OCI-LY3 (cell line): ENCODE data around the gene S1PR2.

ENCODE experiments used
- EZH2phosphoT487 ChIP-seq: fragments of 200-600 bp; shearing (Covaris generic); IDR thresholded peaks from 2 replicates; pipeline ENCODE4 v1.6.1; 2018; ENCODE audit warnings: antibody characterized with exemption, mixed run types, low read depth
- TF ChIP-seq, protein P1 (sequence below): fragments of 200-600, 300-600 bp; sonication (generic); IDR thresholded peaks from 2 replicates; pipeline ENCODE4 v1.5.1; 2014; ENCODE audit warnings: antibody characterized with exemption, low read length, low read depth

DNA sequence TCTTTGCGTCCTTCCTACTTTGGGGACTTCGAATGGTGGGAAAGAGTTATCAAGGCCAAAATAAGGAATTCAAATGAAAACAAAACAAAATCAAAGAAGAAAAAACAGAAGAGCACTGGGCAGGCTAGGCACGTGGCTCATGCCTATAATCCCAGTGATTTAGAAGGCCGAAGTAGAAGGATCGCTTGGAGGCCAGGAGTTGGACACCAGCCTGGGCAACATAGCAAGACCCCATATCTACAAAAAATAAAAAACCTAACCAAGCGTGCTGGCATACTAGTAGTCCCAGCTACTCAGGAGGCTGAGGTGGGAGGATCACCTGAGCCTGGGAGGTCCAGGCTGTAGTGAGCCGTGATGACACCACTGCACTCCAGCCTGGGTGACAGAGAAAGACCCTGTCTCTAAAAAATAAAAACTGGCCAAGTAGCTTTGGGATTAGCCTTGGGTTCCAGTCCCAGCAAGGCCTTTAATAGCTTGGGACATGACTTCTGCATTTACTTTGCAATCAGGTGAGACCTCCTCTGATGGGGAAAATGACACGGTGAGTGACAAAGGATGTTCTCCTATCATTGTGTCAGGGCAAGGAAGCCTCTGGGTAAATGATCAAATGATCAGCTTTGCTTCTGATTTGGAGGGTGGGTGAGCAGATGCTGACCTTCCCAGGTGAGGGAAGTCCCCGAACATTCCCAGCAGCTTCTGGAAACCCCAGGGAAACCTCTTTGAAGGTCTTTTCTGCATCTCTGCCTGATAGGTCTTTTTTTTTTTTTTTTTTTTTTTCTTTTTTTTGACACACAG is 46.9 kb upstream of the S1PR2 start:
- TF ChIP-seq, protein P1, sequence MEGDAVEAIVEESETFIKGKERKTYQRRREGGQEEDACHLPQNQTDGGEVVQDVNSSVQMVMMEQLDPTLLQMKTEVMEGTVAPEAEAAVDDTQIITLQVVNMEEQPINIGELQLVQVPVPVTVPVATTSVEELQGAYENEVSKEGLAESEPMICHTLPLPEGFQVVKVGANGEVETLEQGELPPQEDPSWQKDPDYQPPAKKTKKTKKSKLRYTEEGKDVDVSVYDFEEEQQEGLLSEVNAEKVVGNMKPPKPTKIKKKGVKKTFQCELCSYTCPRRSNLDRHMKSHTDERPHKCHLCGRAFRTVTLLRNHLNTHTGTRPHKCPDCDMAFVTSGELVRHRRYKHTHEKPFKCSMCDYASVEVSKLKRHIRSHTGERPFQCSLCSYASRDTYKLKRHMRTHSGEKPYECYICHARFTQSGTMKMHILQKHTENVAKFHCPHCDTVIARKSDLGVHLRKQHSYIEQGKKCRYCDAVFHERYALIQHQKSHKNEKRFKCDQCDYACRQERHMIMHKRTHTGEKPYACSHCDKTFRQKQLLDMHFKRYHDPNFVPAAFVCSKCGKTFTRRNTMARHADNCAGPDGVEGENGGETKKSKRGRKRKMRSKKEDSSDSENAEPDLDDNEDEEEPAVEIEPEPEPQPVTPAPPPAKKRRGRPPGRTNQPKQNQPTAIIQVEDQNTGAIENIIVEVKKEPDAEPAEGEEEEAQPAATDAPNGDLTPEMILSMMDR = no peak
- no peak for TF ChIP-seq EZH2phosphoT487
